Parathyroid adenoma (tissue), 2 donors: ENCODE measurements around the gene ATAD3C.
"Not testable (repeated sequence)": the region's sequence is repeated elsewhere in the genome, so short reads cannot be mapped to it uniquely, and the experiment has no call there.

Source experiments
- H2AFZ ChIP-seq: fragments of 300-600 bp; sonication (generic); one replicate; pipeline ENCODE4 v1.7.0; 2017; ENCODE audit warnings: antibody characterized with exemption, mild to moderate bottlenecking
- H3K27ac ChIP-seq: fragments of 300-600 bp; sonication (generic); one replicate; pipeline ENCODE4 v1.7.0; 2017
- H3K27me3 ChIP-seq: fragments of 300-600 bp; sonication (generic); one replicate; pipeline ENCODE4 v1.7.0; 2017; ENCODE audit warnings: low read length; ENCODE audit not compliant: control insufficient read depth, insufficient read depth
- H3K36me3 ChIP-seq: fragments of 300-600 bp; sonication (generic); one replicate; pipeline ENCODE4 v1.7.0; 2017; ENCODE audit warnings: low read length; ENCODE audit not compliant: control insufficient read depth, insufficient read depth
- H3K4me1 ChIP-seq: fragments of 300-600 bp; sonication (generic); one replicate; pipeline ENCODE4 v1.7.0; 2017; ENCODE audit warnings: control low read depth
- H3K4me2 ChIP-seq: fragments of 300-600 bp; sonication (generic); one replicate; pipeline ENCODE4 v1.7.0; 2017; ENCODE audit warnings: low read length
- H3K4me3 ChIP-seq: fragments of 300-600 bp; sonication (generic); one replicate; pipeline ENCODE4 v1.7.0; 2017; ENCODE audit warnings: low read depth, low read length
- H3K79me2 ChIP-seq: fragments of 300-600 bp; sonication (generic); one replicate; pipeline ENCODE4 v1.7.0; 2017; ENCODE audit warnings: control low read depth
- H3K9ac ChIP-seq: fragments of 300-600 bp; sonication (generic); one replicate; pipeline ENCODE4 v1.7.0; 2017; ENCODE audit warnings: mild to moderate bottlenecking
- H3K9me3 ChIP-seq: fragments of 300-600 bp; sonication (generic); one replicate; pipeline ENCODE4 v1.7.0; 2017; ENCODE audit warnings: low read length; ENCODE audit not compliant: control insufficient read depth
- TF ChIP-seq, protein P1 (sequence below): fragments of 300-600 bp; sonication (generic); IDR thresholded peaks from one replicate; pipeline ENCODE4 v1.7.0; 2017; ENCODE audit warnings: antibody characterized with exemption, mild to moderate bottlenecking
- donor health status: primary hyperparathyroidism.

The ATAD3C gene

DNA sequence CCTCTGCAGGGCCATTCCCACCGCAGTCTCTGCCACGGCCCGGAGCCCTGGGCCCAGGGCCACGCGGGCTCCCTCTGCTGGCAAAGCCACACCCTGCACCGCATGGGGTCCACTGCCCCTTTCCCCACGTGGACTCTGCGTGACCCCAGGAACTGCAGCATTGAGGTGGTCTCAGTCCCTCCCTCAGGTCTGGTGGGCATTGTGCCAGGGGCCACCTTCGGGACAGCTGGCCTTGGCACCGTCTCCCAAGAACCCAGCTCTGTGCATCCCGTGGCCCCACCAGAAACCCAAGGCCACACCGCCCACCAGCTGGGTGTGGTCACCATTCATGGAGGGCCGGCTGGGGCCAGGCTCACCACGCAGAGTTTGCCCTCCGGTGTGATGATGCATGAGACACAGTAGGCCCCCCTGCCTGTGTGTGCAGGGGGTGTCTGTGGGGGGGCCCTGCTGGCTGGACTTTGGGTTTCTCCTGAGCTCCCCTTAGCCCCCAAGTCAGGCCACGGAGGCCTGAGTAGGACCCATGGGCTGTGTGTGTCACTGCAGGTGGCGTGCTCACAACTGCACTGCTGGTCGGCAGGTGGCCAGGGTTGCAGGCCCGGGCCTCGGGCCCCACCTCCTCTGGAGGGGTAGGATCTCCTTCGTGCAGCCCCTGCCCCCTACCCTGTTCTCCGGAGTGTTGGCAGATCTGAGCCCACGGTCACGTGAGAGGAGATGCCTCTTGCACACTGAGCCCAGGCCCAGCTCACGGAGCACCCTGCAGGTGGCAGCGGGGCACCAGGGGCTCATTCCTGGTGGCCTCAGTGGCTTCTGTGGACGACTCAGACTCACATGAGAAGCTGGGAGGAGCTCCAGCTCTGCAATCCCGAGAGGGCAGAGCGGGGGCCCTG, 8.2 kb upstream of the ATAD3C start:
- H3K9ac ChIP-seq, result no peak overlapping the region

DNA sequence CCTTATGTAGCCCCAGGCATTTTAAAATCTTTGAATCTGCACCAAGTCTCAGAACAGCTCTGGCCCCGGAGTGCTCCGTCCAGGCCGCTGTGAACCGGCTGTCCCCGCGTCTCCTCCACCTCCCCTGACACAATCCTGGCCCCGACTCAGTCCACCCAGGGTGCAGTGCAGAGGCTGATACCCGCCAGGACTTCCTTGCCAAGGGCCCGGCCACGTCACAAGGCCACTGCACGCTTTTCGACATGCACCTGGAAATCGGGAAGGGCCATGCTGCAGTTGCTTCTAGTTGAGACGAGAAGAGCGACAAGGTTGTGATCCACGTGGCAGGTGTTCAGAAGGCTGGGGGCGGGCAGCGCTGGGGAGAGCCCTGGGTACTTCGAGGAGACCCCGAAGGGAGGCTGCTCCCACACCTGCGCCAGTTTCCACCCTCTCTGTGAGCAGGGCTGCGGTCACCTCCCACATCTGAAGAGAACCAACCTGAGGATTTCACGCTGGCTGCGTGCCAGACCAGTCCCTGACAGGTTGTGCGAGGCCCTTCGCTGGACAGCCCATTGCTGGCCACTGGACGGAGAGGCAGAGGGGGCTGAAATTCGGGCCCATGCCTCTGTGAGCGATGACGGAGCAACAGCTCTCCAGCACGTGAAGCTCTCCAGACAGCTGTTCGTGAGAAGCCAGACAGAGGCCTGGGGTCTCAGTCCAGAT, 7.3 kb upstream of the ATAD3C start:
- Histone ChIP-seq H3K27ac (no peak overlapping the region), H3K4me1 (no peaks in the 10 kb centered on the region), H3K4me2 (no peak overlapping the region), H3K4me3 (no peak overlapping the region), H3K27me3 (no peaks in the 10 kb centered on the region), H3K9ac (no peak overlapping the region), H3K36me3 (no peaks in the 10 kb centered on the region), H3K79me2 (no peaks in the 10 kb centered on the region), H3K9me3 (no peaks in the 10 kb centered on the region), H2AFZ (no peak overlapping the region)
- TF ChIP-seq, protein P1, sequence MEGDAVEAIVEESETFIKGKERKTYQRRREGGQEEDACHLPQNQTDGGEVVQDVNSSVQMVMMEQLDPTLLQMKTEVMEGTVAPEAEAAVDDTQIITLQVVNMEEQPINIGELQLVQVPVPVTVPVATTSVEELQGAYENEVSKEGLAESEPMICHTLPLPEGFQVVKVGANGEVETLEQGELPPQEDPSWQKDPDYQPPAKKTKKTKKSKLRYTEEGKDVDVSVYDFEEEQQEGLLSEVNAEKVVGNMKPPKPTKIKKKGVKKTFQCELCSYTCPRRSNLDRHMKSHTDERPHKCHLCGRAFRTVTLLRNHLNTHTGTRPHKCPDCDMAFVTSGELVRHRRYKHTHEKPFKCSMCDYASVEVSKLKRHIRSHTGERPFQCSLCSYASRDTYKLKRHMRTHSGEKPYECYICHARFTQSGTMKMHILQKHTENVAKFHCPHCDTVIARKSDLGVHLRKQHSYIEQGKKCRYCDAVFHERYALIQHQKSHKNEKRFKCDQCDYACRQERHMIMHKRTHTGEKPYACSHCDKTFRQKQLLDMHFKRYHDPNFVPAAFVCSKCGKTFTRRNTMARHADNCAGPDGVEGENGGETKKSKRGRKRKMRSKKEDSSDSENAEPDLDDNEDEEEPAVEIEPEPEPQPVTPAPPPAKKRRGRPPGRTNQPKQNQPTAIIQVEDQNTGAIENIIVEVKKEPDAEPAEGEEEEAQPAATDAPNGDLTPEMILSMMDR, result no peak

More for the DNA sequence above, 8.2 kb upstream of the ATAD3C start:
- Histone ChIP-seq H3K36me3 (no peaks in the 10 kb centered on the region), H3K4me1 (no peaks in the 10 kb centered on the region), H3K4me3 (no peak overlapping the region), H3K27ac (no peak overlapping the region), H3K9me3 (no peaks in the 10 kb centered on the region), H3K4me2 (no peak overlapping the region), H2AFZ (peak overlapping the region; percentile 62), H3K79me2 (no peaks in the 10 kb centered on the region), H3K27me3 (no peaks in the 10 kb centered on the region)
- TF ChIP-seq, protein P1, result peak; percentile 65

DNA sequence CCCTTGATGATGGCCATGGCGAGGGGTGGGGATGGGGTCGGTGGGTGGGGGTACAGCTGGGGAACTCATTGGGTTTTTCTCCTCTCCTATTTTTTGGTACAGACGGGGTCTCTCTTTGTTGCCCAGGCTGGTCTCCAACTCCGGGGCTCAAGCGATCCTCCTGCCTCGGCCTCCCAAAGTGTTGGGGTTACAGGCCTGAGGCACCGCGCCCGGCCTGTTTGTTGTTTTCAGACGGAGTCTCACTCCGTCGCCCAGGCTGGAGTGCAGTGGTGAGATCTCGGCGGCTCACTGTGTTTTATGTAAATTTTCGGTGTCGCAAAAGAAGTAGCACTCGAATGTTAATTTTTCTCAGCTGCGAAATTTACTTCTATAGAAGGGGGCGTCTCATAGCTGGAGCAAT, 2.9 kb upstream of the ATAD3C start:
- not testable (repeated sequence) for H3K4me1 ChIP-seq, H3K4me3 ChIP-seq, H3K79me2 ChIP-seq, H3K27ac ChIP-seq, H3K4me2 ChIP-seq, H3K36me3 ChIP-seq, H3K9me3 ChIP-seq, H3K27me3 ChIP-seq, H3K9ac ChIP-seq, H2AFZ ChIP-seq

DNA sequence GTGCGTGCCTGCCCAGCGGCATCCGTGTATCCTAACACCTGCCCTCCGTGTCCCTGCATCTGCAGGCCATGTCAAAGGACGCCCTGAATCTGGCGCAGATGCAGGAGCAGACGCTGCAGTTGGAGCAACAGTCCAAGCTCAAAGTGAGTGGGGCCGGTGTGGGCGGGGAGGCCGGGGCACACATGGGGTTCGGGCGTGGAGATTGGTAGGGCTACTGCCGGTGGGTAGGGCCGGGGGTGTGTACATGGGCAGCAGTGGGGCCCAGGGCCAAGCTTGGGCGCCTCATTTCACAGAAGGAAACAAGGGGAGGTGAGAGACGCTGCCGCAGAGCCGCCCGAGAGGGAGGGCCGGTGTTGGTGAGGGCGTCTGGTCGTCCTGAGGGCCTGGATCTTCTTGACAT, 1.1 kb downstream of the ATAD3C start:
- H3K27me3 ChIP-seq, H3K36me3 ChIP-seq, H3K4me3 ChIP-seq, H3K79me2 ChIP-seq, H3K9me3 ChIP-seq, H3K4me1 ChIP-seq, H3K9ac ChIP-seq, H3K27ac ChIP-seq, H3K4me2 ChIP-seq, H2AFZ ChIP-seq: not testable (repeated sequence)

DNA sequence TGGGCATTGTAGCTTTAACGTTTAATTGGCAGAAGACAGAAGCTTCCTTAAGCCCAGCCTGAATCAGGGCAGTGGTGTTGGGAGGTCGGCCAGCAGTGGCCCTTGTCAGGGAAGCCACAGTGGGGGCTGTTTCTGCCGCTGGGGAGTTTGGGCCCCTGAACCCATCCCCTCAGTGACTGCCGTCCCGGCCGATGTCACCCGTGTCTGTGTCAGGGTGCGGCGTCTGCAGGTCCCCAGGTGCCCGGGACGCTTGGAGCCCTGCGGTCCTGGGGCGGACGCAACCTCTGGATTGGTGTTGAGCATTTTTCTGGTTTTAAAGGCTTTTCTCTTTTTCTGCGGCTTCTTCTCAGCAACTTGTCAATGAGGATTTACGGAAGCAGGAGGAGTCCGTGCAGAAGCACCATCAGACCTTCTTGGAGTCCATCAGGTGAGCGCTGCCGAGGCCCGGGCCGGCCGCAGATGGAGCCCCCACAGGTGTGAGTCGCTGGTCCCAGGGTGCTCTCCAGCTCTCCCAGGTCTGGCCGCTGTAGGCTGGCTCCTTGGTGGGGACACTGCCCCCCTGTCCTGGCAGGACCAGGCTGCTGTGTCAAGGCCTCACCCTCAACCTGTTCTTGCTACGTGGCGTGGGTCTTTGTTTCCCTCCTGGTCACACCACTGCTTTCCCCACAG, 2.3 kb downstream of the ATAD3C start:
- no peak overlapping the region for H3K4me2 ChIP-seq
- H3K27ac ChIP-seq, result no peak overlapping the region
- no peaks in the 10 kb centered on the region for H3K4me1 ChIP-seq
- H3K27me3 ChIP-seq, result no peaks in the 10 kb centered on the region
- no peak overlapping the region for H2AFZ ChIP-seq
- no peak overlapping the region for H3K4me3 ChIP-seq
- TF ChIP-seq, protein P1, result no peak
- no peaks in the 10 kb centered on the region for H3K36me3 ChIP-seq
- no peaks in the 10 kb centered on the region for H3K79me2 ChIP-seq
- no peak overlapping the region for H3K9ac ChIP-seq
- no peaks in the 10 kb centered on the region for H3K9me3 ChIP-seq

DNA sequence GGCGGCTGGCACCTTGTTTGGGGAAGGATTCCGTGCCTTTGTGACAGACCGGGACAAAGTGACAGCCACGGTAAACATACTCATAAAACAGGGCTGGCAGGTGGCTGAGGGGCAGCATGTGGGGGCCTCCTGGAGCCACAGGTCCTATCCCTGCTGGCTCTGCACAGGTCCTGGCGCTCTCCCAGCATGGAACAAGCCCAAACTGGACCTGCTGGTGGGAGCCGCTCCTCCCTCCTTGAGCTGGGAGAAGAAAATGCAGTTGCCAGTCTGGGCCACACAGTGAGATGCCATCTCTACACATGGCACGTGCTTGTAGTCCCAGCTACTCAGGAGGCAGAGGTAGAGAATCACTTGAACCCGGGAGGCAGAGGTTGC, 2.9 kb downstream of the ATAD3C start:
- not testable (repeated sequence) for H3K27ac ChIP-seq, H3K79me2 ChIP-seq, H3K9me3 ChIP-seq, H3K4me3 ChIP-seq, H3K9ac ChIP-seq, H3K36me3 ChIP-seq, H3K27me3 ChIP-seq, H3K4me1 ChIP-seq, H2AFZ ChIP-seq, H3K4me2 ChIP-seq
